Esophagus muscularis mucosa (tissue), 2 donors: ENCODE data around the gene PPP6C.

Experiments
- POLR2A ChIP-seq: fragments of 450-650 bp; IDR thresholded peaks from one replicate; pipeline ENCODE4 v1.6.1; 2017; ENCODE audit warnings: antibody characterized with exemption, moderate library complexity, mild to moderate bottlenecking, low read depth
- POLR2AphosphoS5 ChIP-seq, 2 donors: sonication (generic); formaldehyde crosslinking; IDR thresholded peaks; one replicate each; pipeline ENCODE4 v1.6.1; 2017; ENCODE audit warnings: antibody characterized with exemption in 2 of 2

GRCh38 chr9:125103021-125103420, 86.6 kb downstream of the PPP6C start:
- TF ChIP-seq POLR2AphosphoS5 (IDR thresholded peaks at IDR 0.05) (no peak), POLR2A (no peak)
